GM12872 (cell line): ENCODE measurements around the gene LRMDA.

ENCODE experiments used
- TF ChIP-seq, protein P1 (sequence below): IDR thresholded peaks from 3 replicates; pipeline ENCODE4 v1.5.1; 2011; ENCODE audit warnings: low read depth, mild to moderate bottlenecking, low read length, moderate library complexity; ENCODE audit not compliant: insufficient read depth

Gene LRMDA

DNA sequence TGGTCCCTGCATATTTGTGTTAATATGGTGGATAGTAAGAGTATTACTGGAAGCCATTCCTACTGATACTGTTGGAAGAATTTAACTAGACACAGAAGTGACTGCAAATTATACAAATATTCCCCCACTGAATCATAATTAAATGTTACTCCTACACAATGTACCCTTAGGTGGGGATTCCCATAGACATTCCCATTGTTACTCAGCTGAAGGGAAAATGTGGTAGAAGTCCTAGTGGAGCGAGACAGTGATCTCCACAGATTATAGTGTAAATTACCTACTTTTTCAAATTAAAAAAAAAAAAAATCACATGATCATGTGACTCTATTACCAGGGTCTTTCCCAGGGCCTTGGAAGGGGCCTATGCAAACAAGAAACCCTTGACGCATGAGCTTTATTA is 611.8 kb downstream of the LRMDA start:
- TF ChIP-seq, protein P1, sequence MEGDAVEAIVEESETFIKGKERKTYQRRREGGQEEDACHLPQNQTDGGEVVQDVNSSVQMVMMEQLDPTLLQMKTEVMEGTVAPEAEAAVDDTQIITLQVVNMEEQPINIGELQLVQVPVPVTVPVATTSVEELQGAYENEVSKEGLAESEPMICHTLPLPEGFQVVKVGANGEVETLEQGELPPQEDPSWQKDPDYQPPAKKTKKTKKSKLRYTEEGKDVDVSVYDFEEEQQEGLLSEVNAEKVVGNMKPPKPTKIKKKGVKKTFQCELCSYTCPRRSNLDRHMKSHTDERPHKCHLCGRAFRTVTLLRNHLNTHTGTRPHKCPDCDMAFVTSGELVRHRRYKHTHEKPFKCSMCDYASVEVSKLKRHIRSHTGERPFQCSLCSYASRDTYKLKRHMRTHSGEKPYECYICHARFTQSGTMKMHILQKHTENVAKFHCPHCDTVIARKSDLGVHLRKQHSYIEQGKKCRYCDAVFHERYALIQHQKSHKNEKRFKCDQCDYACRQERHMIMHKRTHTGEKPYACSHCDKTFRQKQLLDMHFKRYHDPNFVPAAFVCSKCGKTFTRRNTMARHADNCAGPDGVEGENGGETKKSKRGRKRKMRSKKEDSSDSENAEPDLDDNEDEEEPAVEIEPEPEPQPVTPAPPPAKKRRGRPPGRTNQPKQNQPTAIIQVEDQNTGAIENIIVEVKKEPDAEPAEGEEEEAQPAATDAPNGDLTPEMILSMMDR: no peak

DNA sequence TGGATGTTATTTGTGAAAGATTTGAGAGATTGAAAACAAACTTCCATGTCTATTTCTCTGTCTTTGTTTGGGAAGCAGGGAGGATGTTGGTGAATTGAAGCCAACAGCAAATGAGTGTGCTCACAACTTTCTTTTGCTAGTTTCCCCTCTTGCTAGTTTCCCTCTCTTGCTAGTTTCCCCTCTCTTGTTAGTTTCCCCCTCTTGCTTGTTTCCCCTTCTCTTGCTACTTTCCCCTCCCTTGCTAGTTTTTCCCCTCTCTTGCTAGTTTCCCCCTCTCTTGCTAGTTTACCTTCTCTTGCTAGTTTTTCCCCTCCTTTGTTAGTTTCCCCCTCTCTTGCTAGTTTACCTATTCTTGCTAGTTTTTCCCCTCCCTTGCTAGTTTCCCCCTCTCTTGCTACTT is 613.3 kb downstream of the LRMDA start:
- TF ChIP-seq, protein P1: no peak

DNA sequence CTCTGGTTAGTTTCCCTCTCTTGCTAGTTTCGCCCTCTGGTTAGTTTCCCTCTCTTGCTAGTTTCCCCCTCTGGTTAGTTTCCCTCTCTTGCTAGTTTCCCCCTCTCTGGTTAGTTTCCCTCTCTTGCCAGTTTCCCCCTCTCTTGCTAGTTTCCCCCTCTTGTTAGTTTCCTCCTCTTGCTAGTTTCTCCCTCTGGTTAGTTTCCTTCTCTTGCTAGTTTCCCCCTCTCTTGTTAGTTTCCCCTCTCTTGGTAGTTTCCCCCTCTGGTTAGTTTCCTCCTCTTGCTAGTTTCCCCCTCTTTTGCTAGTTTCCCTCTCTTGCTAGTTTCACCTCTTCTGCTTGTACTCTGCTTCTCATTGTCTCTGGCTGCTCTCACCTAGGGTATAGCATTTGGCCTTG is 613.8 kb downstream of the LRMDA start:
- TF ChIP-seq, protein P1: no peak

DNA sequence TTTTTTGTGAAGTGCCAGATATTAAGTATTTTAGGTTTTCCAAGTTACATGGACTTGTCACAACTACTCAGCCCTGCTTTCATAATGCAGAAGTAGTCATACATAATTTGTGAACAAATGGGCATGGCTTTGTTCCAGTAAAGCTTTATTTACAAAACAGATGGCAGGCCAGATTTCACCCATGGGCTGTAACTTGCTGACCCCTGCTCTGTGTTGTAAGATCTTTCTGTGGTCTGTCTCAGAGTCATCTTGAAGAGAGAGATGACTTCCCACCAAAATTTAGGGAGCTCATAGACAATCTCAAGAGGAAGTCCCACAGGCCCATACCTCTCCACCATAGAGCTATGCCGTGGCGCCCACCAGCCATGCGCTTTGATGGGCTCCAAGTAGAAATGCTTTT is 616.1 kb downstream of the LRMDA start:
- TF ChIP-seq, protein P1: no peak

DNA sequence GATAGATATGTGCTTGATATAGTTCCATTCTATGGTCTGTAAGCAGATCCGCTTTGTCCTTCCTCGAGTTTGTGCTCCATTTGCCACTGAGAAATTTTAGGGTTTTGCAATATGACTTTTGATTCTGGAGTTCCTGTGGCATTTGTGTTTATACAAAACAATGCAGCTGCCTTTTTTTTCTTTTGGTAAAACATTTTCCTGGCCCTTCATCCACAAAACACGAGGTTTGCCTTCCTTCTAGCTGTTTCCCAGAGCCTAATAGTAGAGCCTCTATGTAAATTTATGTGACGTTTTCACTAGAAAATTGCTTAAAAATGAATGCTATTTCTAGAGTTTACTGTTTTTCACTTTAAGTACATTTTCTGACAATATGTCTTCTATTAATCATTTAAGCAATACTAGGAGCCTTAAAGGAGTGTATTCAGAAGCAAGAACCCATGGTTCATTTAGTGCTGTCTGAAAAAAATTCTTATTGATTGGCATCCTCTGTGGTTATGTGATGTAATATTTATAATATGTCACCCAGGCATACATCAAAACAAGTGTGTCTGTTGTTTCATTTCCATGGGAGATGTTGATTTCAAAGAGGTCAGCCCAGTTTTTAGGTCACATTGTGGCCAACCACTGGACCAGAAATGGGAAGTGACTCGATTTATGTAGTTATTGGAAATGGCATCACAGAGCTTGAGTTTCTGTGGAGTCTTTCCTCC is 618.3 kb downstream of the LRMDA start:
- TF ChIP-seq, protein P1: no peak

DNA sequence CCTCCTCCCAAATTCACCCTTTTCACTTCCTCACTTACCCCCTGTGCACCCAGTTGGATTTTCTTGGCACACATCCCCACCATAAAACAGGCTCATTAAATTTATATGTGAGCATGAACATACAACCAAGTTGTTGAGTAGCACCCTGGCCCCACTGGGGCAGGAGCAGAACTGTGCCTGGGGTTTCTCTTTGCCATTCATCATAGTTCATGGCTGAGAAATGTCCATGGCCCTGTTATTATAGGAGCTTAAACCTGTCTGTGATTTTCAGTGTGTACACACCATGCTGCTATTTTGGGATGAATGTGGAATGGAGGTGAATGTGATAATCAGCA is 618.8 kb downstream of the LRMDA start:
- TF ChIP-seq, protein P1: no peak

DNA sequence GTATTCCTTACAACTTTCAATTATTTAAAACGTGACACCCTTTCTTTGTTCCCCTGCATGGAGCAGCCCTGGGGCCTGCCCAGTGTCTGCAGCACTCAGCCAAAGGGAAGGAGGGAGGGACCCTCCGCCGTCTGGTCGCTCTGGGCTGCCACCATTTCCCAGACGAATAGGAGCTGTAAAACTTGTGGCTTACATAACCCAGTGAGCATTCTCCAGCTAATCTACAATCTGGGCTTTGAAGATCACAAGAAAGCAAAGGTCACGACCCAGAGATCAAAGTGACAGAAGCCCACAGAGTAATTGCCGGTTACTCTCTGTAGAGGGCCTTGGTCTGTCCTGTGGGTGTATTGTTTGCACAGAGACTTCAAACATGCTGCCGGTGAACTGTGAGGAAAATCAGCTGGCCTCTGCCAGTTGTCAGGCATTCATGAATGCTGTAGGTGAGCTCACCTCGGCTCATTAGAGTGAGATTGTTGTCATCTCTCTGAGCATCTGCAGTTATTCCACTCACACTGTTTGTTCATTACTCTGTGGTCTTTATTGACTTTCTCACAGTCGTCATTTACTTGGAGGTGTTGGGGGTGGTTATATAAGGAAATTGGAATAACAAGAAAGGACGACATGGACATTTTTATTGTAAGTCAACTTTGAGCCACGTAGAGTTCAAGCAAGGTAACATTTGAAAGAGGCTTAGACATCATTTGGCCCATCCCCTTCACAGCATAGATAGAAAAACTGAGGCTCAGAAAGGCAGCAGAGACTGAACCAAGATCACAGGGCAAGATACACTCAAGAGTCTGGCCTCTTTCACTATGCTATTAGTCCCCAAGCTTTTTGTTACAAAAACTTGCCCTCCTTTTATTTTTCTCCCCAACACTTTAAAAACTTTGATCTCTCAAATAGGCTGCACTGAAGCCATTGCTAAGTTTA is 619.8 kb downstream of the LRMDA start:
- TF ChIP-seq, protein P1: no peak
